Measurements from ENCODE around the gene MTERF1.
A peak's percentile ranks its signal among the peaks of the same experiment; 100 is the strongest.

Gene MTERF1

GRCh38 chr7:91835091-91835825, 45.2 kb downstream of the MTERF1 start:
- H2BK5ac ChIP-seq (ENCODE audit: low read depth, low read length, poor library complexity, severe bottlenecking), result no peak overlapping the region
- H3K79me1 ChIP-seq (replicated peaks; ENCODE audit: low read length, poor library complexity, severe bottlenecking), result no peaks in the 10 kb centered on the region
- H3K9me3 ChIP-seq (ENCODE audit: control insufficient read depth, low read length), result no peaks in the 10 kb centered on the region

GRCh38 chr7:91832493-91833045, 47.9 kb downstream of the MTERF1 start:
- 88% methylated on average over 7 of the region's 7 CpGs for WGBS
- Histone ChIP-seq H3K23ac (ENCODE audit: low read length in 2 of 2) (no peak overlapping the region), H4K91ac (ENCODE audit: low read length) (no peak overlapping the region), H3K4me3 (ENCODE audit: insufficient read depth in 1 of 2, low read depth in 1 of 2, low read length in 2 of 2) (no peak overlapping the region), H3K4me1 (ENCODE audit: control insufficient read depth, insufficient read depth, low read depth, low read length) (no peaks in the 10 kb centered on the region), H2BK15ac (ENCODE audit: low read depth, poor library complexity, severe bottlenecking) (no peak overlapping the region), H3K14ac (ENCODE audit: low read length in 2 of 2) (no peak overlapping the region), H3K27me3 (ENCODE audit: control insufficient read depth in 1 of 2, insufficient read depth in 1 of 2, low read length in 2 of 2) (no peaks in the 10 kb centered on the region), H2BK12ac (ENCODE audit: low read length in 2 of 2) (no peak overlapping the region), H3K4me2 (ENCODE audit: low read length, poor library complexity, severe bottlenecking) (peak overlapping the region; percentile 9), H2AFZ (ENCODE audit: low read depth, low read length) (no peak overlapping the region), H2AK5ac (ENCODE audit: low read length, severe bottlenecking) (no peak overlapping the region), H3K9ac (ENCODE audit: low read length) (no peak overlapping the region), H2BK120ac (ENCODE audit: low read depth, low read length) (no peak overlapping the region), H3K79me1 (replicated peaks; ENCODE audit: low read length, poor library complexity, severe bottlenecking) (no peaks in the 10 kb centered on the region), H4K8ac (ENCODE audit: low read length) (no peak overlapping the region), H2BK5ac (ENCODE audit: low read depth, low read length, poor library complexity, severe bottlenecking) (no peak overlapping the region), H3K36me3 (ENCODE audit: control insufficient read depth in 1 of 2, insufficient read depth in 2 of 2, low read depth in 1 of 2, low read length in 2 of 2) (no peaks in the 10 kb centered on the region), H3K27ac (ENCODE audit: low read length, poor library complexity, severe bottlenecking) (no peak overlapping the region), H3K9me3 (ENCODE audit: control insufficient read depth, low read length) (no peaks in the 10 kb centered on the region), H3K4ac (ENCODE audit: low read depth in 1 of 2, low read length in 2 of 2) (no peak overlapping the region), H3K18ac (ENCODE audit: low read depth in 1 of 2, low read length in 2 of 2) (no peak overlapping the region)
- DNase-seq, result no peak

More at GRCh38 chr7:91835091-91835825, 45.2 kb downstream of the MTERF1 start:
- H3K14ac ChIP-seq (ENCODE audit: low read length in 2 of 2), result no peak overlapping the region
- no peak overlapping the region for H3K18ac ChIP-seq (ENCODE audit: low read depth in 1 of 2, low read length in 2 of 2)
- no peaks in the 10 kb centered on the region for H3K36me3 ChIP-seq (ENCODE audit: control insufficient read depth in 1 of 2, insufficient read depth in 2 of 2, low read depth in 1 of 2, low read length in 2 of 2)
- H4K91ac ChIP-seq (ENCODE audit: low read length), result no peak overlapping the region
- H3K23ac ChIP-seq (ENCODE audit: low read length in 2 of 2), result no peak overlapping the region
- H3K27ac ChIP-seq (ENCODE audit: low read length, poor library complexity, severe bottlenecking), result no peak overlapping the region
- no peak overlapping the region for H4K8ac ChIP-seq (ENCODE audit: low read length)
- no peak overlapping the region for H3K9ac ChIP-seq (ENCODE audit: low read length)
- no peak overlapping the region for H2BK15ac ChIP-seq (ENCODE audit: low read depth, poor library complexity, severe bottlenecking)
- no peak overlapping the region for H3K4me2 ChIP-seq (ENCODE audit: low read length, poor library complexity, severe bottlenecking)
- H2BK120ac ChIP-seq (ENCODE audit: low read depth, low read length), result no peak overlapping the region
- no peak overlapping the region for H2AFZ ChIP-seq (ENCODE audit: low read depth, low read length)
- no peak overlapping the region for H3K4ac ChIP-seq (ENCODE audit: low read depth in 1 of 2, low read length in 2 of 2)
- no peaks in the 10 kb centered on the region for H3K27me3 ChIP-seq (ENCODE audit: control insufficient read depth in 1 of 2, insufficient read depth in 1 of 2, low read length in 2 of 2)
- no peak overlapping the region for H2BK12ac ChIP-seq (ENCODE audit: low read length in 2 of 2)
- H3K4me3 ChIP-seq (ENCODE audit: insufficient read depth in 1 of 2, low read depth in 1 of 2, low read length in 2 of 2), result no peak overlapping the region
- no peaks in the 10 kb centered on the region for H3K4me1 ChIP-seq (ENCODE audit: control insufficient read depth, insufficient read depth, low read depth, low read length)
- DNase-seq, result no peak
- H2AK5ac ChIP-seq (ENCODE audit: low read length, severe bottlenecking), result no peak overlapping the region
- WGBS, result 77% methylated on average over 1 of the region's 2 CpGs

GRCh38 chr7:91827169-91827568, 53.3 kb downstream of the MTERF1 start:
- Histone ChIP-seq H4K91ac (ENCODE audit: low read length) (no peak overlapping the region), H2AFZ (ENCODE audit: low read depth, low read length) (no peak overlapping the region), H2AK5ac (ENCODE audit: low read length, severe bottlenecking) (no peak overlapping the region), H3K4ac (ENCODE audit: low read depth in 1 of 2, low read length in 2 of 2) (no peak overlapping the region), H2BK5ac (ENCODE audit: low read depth, low read length, poor library complexity, severe bottlenecking) (no peak overlapping the region), H2BK12ac (ENCODE audit: low read length in 2 of 2) (no peak overlapping the region), H3K14ac (ENCODE audit: low read length in 2 of 2) (no peak overlapping the region), H3K4me1 (ENCODE audit: control insufficient read depth, insufficient read depth, low read depth, low read length) (no peaks in the 10 kb centered on the region), H3K23ac (ENCODE audit: low read length in 2 of 2) (no peak overlapping the region), H2BK120ac (ENCODE audit: low read depth, low read length) (no peak overlapping the region), H3K4me3 (ENCODE audit: insufficient read depth in 1 of 2, low read depth in 1 of 2, low read length in 2 of 2) (no peak overlapping the region), H3K27me3 (ENCODE audit: control insufficient read depth in 1 of 2, insufficient read depth in 1 of 2, low read length in 2 of 2) (no peaks in the 10 kb centered on the region), H3K27ac (ENCODE audit: low read length, poor library complexity, severe bottlenecking) (no peak overlapping the region), H2BK15ac (ENCODE audit: low read depth, poor library complexity, severe bottlenecking) (no peak overlapping the region), H3K4me2 (ENCODE audit: low read length, poor library complexity, severe bottlenecking) (no peak overlapping the region), H3K9me3 (ENCODE audit: control insufficient read depth, low read length) (no peaks in the 10 kb centered on the region), H3K79me1 (replicated peaks; ENCODE audit: low read length, poor library complexity, severe bottlenecking) (no peaks in the 10 kb centered on the region), H3K36me3 (ENCODE audit: control insufficient read depth in 1 of 2, insufficient read depth in 2 of 2, low read depth in 1 of 2, low read length in 2 of 2) (no peaks in the 10 kb centered on the region), H3K9ac (ENCODE audit: low read length) (no peak overlapping the region), H4K8ac (ENCODE audit: low read length) (no peak overlapping the region), H3K18ac (ENCODE audit: low read depth in 1 of 2, low read length in 2 of 2) (no peak overlapping the region)
- 100% methylated on average over 1 of the region's 2 CpGs for WGBS
- no peak for DNase-seq

- DNase-seq, result no peak
- H2BK15ac ChIP-seq (ENCODE audit: low read depth, poor library complexity, severe bottlenecking), result no peak overlapping the region
- H3K27me3 ChIP-seq (ENCODE audit: control insufficient read depth in 1 of 2, insufficient read depth in 1 of 2, low read length in 2 of 2), result no peaks in the 10 kb centered on the region
- no peak overlapping the region for H3K18ac ChIP-seq (ENCODE audit: low read depth in 1 of 2, low read length in 2 of 2)
- H3K9ac ChIP-seq (ENCODE audit: low read length), result no peak overlapping the region
- no peak overlapping the region for H4K8ac ChIP-seq (ENCODE audit: low read length)
- no peak overlapping the region for H2BK12ac ChIP-seq (ENCODE audit: low read length in 2 of 2)
- H4K91ac ChIP-seq (ENCODE audit: low read length), result no peak overlapping the region
- H2AFZ ChIP-seq (ENCODE audit: low read depth, low read length), result no peak overlapping the region
- no peak overlapping the region for H3K27ac ChIP-seq (ENCODE audit: low read length, poor library complexity, severe bottlenecking)
- H2BK5ac ChIP-seq (ENCODE audit: low read depth, low read length, poor library complexity, severe bottlenecking), result no peak overlapping the region
- no peak overlapping the region for H3K14ac ChIP-seq (ENCODE audit: low read length in 2 of 2)
- no peak overlapping the region for H2BK120ac ChIP-seq (ENCODE audit: low read depth, low read length)
- no peaks in the 10 kb centered on the region for H3K4me1 ChIP-seq (ENCODE audit: control insufficient read depth, insufficient read depth, low read depth, low read length)
- no peaks in the 10 kb centered on the region for H3K36me3 ChIP-seq (ENCODE audit: control insufficient read depth in 1 of 2, insufficient read depth in 2 of 2, low read depth in 1 of 2, low read length in 2 of 2)
- H3K23ac ChIP-seq (ENCODE audit: low read length in 2 of 2), result no peak overlapping the region
- H3K4ac ChIP-seq (ENCODE audit: low read depth in 1 of 2, low read length in 2 of 2), result no peak overlapping the region
- H3K79me1 ChIP-seq (replicated peaks; ENCODE audit: low read length, poor library complexity, severe bottlenecking), result no peaks in the 10 kb centered on the region
- no peak overlapping the region for H2AK5ac ChIP-seq (ENCODE audit: low read length, severe bottlenecking)
- no peak overlapping the region for H3K4me3 ChIP-seq (ENCODE audit: insufficient read depth in 1 of 2, low read depth in 1 of 2, low read length in 2 of 2)
- 89% methylated on average over 1 of the region's 1 CpG for WGBS
- H3K4me2 ChIP-seq (ENCODE audit: low read length, poor library complexity, severe bottlenecking), result no peak overlapping the region
- peaks cover under 1% of the 10 kb centered on the region for H3K9me3 ChIP-seq (ENCODE audit: control insufficient read depth, low read length)
Observed at GRCh38 chr7:91826377-91826776, 54.1 kb downstream of the MTERF1 start.
